ENCODE measurements around the gene DNAH6.

The DNAH6 gene

DNA sequence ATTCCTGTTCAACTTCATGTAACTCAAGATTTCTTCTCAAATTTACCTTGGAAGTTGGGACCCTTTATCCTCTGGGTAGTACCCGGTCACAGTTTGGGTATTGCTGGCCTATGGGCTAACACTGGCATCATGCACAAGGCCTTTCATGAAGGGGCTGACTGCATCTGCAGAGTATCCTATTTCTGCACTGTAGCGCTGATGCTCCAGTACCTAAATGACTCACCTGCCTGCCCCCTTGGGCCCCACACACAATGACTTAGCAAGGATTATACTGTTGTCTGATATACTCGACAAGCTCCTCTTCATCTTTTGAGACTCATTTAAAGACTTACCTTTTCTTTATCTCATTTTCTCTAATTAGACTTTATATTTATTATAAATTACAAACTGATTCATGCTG lies 39.9 kb downstream of the DNAH6 start:
- DNase-seq, result no peak
- in situ Hi-C loops (cut with MboI; ENCODE audit: low pct_unique_long_range_greater_than_20kb, low sequenced_read_pairs), result no loop called here

DNA sequence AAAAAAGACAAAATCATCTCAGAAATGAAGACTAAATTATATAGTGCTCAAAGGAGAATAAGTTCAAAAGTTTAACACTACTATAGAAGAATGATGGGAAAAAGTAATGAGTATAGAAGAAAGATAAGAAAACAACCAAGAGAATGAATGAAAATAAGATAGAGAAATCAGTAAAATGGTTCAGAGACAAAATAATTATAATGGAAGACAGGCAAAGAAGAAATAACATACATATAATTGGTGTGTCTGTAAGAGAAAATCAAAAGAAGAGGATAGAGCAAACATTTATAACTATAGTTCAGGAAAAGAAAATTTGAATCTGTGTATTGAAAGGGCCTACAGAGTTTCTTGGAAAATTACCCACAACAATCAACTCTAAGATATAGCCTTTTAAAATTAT lies 43.5 kb downstream of the DNAH6 start:
- no peak for DNase-seq
- in situ Hi-C loops (cut with MboI; ENCODE audit: low pct_unique_long_range_greater_than_20kb, low sequenced_read_pairs), result no loop called here

DNA sequence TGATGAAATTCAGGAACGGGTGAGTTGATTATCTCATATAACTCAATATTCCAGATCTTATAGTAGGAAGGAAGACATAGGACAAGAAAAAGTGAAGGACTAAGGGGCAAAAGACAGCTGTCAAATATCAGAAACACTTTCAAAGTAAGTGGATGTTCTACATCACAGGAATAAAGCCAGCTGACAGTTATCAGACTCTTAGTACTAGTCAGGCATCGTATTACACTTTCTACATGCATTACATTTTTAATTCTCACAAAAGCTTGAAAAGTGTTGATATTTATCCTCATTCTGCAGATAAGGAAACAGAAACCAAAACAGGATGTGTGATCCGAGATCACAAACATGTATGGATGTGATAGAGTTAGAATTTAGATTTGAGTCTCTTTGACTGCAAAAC lies 63.4 kb downstream of the DNAH6 start:
- in situ Hi-C loops (cut with MboI; ENCODE audit: low pct_unique_long_range_greater_than_20kb, low sequenced_read_pairs), result no loop called here
- DNase-seq, result no peak

DNA sequence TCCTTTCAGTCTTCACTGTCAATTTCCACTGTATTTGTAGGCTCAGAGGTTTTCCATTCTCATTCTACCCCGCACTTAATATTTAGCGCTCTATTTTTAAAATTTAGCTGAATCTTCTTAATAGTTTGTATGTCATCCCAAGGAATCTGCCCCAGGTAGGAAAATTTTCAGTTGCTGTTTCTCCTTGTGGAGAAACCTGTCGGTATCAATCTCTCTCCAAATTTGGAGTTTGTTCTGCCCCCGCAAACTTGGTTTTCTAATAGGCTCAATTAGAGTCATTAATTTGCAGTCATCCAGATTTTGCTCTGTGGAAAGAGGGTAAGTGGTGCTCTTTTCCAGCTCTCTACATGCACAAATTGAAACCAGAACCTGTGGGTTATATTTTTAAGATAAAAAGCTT lies 87.6 kb downstream of the DNAH6 start:
- in situ Hi-C loops (cut with MboI; ENCODE audit: low pct_unique_long_range_greater_than_20kb, low sequenced_read_pairs), result no loop called here
- DNase-seq, result no peak

DNA sequence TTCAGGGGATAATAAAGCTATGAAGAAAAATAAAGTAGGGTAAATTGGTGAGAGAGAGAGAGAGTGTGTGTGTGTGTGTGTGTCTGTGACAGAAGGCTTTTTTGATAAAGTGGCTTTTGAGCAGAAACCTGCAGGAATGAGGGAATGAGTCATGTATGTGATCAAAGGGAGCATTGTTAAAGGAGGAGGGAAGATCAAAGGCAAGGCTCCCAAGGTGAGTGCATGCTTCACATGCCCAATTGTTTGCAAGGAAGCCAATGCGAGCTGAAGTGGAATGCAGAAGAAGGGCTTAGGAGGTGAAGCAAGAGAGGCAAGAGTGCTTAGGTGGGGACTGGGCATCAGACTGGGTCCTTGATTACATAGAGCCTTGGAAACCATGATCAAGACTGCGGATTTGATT lies 96.8 kb downstream of the DNAH6 start:
- in situ Hi-C loops (cut with MboI; ENCODE audit: low pct_unique_long_range_greater_than_20kb, low sequenced_read_pairs), result no loop called here
- DNase-seq, result no peak

DNA sequence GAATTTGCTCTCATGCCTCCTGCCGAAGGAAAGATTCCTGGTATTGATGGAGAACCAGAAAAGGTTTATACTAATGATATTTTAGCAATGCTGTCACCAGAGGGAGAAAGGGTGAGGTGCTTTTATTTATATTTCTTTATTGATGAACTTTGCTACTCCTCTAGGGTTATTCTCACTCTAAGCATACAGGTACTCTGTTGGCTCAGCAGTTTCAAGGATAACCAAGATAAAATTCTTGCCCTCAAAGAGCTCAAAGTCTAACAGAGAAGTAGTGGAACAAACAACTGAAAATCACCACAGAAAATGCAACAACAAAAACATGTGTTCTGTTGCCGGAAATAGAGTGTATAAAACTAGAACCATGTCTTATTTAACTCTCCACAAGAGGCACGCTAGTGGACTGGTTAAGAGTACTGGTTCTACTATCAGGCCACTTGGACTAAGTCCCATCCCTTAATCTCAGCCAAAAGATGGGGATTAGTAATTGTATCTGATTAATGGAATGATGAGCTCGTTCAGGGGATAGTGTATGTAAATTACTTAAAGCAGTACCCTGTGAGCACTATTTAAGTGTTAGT lies 103.6 kb downstream of the DNAH6 start:
- in situ Hi-C loops (cut with MboI; ENCODE audit: low pct_unique_long_range_greater_than_20kb, low sequenced_read_pairs), result no loop called here
- no peak for DNase-seq

DNA sequence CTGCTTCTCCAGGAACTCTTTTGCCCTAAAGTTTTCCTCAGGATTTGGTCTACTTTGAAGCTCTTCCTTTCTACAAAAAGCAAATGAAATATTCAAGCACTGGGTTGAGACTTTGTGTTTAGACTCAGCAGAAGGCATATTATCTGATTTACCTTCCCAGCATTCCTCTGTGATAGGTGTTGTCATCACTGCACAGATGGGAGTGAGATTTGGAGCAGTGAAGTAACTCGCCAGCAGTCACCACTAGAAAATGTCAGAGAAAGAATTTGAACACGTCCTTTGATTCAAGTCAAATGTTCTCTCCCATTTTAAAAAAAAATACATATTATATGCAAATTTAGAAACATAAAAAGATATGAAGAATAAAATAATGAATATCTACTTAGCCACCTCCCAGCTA lies 112.2 kb downstream of the DNAH6 start:
- DNase-seq, result no peak
- in situ Hi-C loops (cut with MboI; ENCODE audit: low pct_unique_long_range_greater_than_20kb, low sequenced_read_pairs), result no loop called here

DNA sequence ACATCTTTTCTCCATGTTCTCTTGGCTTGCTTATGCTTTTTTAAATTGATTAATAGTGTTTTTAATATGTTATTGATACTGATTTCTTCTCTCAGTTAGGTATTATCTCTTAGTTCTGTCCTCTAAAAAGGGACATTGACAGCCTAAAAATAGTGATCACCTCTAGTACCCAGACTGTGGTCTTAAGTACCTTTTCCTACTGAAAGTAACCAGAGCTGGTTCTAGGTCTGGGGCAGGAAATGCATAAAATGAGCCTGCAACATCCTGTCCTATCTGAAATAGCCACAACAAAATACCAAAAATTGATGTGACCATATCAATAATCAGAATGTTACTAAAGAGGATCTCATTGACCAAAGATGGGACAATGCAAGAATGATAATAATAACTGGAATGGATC lies 113.3 kb downstream of the DNAH6 start:
- in situ Hi-C loops (cut with MboI; ENCODE audit: low pct_unique_long_range_greater_than_20kb, low sequenced_read_pairs), result no loop called here
- DNase-seq, result no peak

DNA sequence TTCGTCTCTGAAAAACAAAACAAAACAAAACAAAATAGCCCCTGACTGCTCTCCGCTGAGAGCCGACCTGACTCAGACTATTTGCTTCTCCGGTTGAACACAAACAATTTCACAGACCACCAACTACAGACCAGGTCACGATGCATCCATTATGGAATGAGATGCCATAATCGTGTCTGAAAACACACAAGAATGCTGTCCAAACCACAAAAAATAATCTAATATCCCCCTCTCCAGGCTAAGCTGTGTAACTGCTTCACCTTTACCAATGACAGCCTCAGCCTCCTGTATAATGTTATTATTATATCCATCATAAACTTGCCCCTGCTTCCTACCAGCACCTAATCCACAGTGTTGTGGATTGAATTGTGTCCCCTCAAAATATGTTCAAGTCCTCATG lies 114.7 kb downstream of the DNAH6 start:
- in situ Hi-C loops (cut with MboI; ENCODE audit: low pct_unique_long_range_greater_than_20kb, low sequenced_read_pairs), result no loop called here
- DNase-seq, result peak; percentile 57

DNA sequence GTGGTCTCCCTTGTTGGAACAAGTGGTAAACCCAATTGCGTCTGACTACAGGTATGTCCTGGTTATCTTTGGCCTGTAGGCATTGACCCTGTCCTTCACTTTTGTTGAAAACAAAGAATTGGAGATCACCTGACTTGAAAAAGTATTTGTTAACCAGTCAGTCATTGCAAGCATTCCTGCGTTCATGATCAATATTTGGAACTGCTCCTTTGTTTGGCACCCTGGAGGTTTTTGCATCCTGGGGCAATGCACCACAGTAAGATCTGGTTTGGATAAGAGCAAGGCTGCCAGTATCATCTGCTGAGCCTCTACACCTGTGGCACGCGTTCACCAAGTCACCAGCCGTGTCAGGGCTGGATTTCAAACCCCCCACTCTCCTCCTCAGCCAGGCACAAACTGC lies 115.7 kb downstream of the DNAH6 start:
- DNase-seq, result no peak
- in situ Hi-C loops (cut with MboI; ENCODE audit: low pct_unique_long_range_greater_than_20kb, low sequenced_read_pairs), result no loop called here

DNA sequence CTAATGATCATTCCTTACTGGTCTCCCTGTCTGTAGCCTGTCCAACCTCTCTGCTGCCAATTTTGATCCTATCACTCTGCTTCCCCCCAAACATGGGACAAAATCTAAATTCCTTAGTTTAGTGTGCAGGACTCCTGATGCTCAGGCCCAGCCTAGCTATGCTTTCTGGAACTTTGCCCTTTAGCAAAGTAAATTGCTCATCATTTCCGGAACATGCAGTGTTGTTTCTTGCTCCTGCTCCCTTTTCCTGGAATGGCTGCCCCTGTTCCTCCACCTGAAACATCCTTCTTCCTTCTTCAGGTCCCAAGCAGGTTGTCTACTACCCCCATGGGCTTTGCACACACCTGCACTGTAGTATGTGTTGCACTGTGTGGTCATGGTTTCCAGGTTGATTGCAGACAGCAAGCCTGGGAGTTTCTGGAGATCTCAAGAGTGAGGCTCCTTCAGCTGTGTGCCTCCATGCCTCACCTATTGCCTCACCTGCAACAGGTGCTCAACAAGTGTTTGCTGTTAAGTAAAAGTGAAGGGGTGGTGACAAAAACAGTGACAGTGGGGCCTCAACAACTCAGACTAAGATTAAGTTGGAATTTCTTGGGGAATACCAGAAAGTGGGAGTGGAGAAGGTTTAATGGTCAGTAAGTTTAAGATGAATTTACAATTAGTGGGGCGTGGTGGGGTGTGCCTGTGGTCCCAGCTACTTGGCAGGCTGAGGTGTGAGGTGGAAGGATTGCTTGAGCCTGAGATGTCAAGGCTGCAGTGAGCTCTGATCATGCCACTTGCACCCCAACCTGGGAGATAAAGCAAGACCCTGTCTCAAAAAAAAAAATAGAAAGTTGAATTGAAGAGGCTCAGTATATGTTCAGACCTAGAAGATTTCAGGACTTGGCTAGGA lies 120.0 kb downstream of the DNAH6 start:
- in situ Hi-C loops (cut with MboI; ENCODE audit: low pct_unique_long_range_greater_than_20kb, low sequenced_read_pairs), result no loop called here
- no peak for DNase-seq

DNA sequence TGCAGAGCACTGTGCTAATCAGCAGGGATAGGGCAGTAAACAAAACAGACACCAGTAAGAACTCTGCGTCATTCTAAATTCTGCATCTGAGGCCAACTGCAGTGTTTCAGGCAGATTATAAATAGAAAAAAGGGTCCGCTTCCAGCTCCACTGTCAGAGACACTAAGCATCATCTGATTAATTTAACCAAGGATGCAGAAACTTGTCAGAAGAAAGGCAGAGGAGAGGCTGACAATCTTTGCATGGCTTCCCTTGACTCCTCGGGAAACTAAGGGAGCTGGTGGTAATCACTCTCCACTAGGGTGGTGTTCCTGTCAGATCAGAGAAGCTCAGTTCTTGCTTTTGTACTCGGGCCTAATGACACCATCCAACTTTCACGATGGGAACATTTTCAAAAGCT lies 123.5 kb downstream of the DNAH6 start:
- in situ Hi-C loops (cut with MboI; ENCODE audit: low pct_unique_long_range_greater_than_20kb, low sequenced_read_pairs), result no loop called here
- DNase-seq, result no peak

DNA sequence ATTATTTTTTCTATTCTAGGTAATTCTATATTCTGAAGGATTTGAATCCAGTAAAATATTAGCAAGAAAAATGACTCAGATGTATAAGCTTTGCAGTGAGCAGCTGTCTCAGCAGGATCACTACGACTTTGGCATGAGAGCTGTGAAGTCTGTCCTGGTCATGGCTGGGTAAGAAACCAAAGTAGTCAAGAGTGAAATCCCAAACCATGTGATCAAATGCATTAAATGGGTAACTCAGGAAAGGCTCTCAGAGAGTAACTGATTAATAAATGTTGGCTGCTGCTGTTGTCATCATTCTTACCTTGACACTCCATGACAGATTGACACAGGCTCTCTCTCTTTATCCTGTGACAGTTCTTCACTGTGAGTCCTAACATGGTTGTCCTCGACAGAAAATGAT lies 124.1 kb downstream of the DNAH6 start:
- in situ Hi-C loops (cut with MboI; ENCODE audit: low pct_unique_long_range_greater_than_20kb, low sequenced_read_pairs), result no loop called here
- no peak for DNase-seq

DNA sequence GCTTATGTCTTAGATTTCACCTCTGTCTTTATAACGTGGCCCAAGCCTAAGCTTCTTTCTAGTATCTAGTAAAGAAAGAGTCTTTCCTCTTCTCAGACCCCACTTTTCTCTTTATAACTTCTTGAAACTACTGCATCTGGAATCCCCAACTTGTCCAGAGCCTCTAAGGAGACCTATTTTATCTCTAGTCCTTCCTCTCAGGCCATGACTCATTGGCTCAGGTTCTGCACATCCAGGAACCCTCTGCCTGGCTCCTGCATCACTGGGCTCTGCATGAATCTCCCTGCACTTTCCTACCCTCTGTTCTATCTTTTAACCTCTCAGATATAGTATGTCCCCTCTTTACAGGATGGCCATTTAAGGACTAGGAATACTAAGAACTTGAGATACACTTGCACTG lies 124.7 kb downstream of the DNAH6 start:
- DNase-seq, result no peak
- in situ Hi-C loops (cut with MboI; ENCODE audit: low pct_unique_long_range_greater_than_20kb, low sequenced_read_pairs), result no loop called here

DNA sequence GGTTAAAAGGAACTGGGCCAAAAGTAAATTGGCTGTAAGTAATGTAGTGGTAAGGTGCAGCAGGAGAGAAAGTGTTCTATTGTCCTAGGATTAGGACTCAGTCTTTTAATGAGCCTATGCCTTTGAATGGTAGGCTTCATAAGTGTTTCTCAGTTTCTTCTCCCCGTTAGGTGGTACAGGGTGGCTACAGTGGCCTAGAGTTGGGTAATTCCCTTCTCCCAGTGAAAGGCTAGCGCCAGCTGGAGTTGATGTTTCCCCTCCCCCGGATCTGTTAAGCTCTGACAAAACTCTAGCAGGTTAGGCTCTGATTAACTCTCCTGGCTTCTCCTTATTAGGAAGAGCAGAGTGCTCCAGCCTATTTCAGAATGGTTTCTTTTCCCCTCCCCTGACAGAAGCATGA lies 127.7 kb downstream of the DNAH6 start:
- in situ Hi-C loops (cut with MboI; ENCODE audit: low pct_unique_long_range_greater_than_20kb, low sequenced_read_pairs), result no loop called here
- no peak for DNase-seq

DNA sequence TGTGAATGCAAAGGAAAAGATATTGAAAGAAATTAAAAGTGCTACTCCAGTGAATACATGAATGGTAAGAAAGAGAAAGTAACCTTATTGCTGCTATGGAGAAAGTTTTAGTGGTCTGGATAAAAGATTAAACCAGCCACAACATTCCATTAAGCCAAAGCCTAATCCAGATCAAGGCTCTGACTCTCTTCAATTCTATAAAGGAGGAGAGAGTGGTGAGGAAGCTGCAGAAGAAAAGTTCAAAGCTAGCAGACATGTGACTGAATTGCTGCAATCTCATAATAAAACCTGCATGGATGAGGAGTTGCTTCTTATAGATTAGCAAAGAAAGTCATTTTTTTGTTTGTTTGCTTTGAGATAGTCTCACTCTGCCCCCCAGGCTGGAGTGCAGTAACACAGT lies 130.2 kb downstream of the DNAH6 start:
- DNase-seq, result no peak
- in situ Hi-C loops (cut with MboI; ENCODE audit: low pct_unique_long_range_greater_than_20kb, low sequenced_read_pairs), result no loop called here

DNA sequence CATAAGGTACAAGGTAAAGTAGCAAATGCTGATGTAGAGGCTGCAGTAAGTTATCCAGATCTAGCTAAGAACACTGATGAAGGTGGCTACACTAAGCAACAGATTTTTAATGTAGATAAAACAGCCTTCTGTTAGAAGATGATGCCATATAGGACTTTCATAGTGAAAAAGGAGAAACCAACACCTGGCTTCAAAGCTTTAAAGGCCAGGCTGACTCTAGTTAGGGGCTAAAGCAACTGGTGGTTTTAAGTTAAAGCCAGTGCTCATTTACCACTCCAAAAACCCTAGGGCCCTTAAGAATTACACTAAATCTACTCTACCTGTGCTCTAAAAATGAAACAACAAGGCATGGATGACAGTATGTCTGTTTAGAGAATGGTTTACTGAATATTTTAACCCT lies 131.0 kb downstream of the DNAH6 start:
- in situ Hi-C loops (cut with MboI; ENCODE audit: low pct_unique_long_range_greater_than_20kb, low sequenced_read_pairs), result no loop called here
- DNase-seq, result no peak

DNA sequence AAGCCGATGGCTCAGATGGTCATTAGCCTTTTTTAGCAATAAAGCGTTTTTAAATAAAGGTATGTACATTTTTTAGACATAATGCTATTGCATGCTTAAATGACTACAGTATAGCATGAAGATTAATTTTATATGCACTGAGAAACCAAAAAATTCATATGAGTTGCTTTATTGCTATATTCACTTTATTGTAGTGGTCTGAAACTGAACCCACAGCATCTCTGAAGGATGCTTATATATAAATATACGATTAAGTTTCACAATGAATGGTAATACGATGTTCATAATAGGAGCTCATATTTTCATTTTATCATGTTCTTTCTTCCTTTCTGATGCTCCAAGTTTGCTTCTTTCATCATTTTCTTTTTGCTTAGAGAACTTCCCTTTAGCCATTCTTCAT lies 132.8 kb downstream of the DNAH6 start:
- in situ Hi-C loops (cut with MboI; ENCODE audit: low pct_unique_long_range_greater_than_20kb, low sequenced_read_pairs), result no loop called here
- DNase-seq, result no peak

DNA sequence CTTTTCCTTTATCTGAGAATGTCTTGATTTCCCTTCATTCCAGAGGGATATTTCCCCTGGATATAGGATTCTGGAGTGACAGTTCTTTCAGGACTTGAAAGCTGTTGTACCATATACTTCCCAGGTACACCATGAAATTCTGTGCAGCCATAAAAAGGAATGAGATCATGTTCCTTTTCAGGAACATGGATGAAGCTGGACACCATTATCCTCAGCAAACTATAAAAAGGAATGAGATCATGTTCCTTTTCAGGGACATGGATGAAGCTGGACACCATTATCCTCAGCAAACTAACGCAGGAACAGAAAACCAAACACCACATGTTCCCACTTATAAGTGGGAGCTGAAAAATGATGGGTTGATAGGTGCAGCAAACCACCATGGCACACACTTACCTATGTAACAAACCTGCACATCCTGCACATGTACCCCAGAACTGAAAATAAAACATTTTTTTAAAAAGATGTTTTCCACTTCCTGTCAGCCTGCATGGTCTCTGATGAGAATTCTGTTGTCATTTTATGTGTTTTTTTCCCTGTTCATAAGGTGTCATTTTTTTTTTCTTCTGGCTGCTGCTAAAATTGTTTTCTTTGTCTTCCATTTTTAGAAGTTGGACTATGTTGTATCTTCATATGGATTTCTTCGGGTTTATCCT lies 133.3 kb downstream of the DNAH6 start:
- in situ Hi-C loops (cut with MboI; ENCODE audit: low pct_unique_long_range_greater_than_20kb, low sequenced_read_pairs), result no loop called here
- no peak for DNase-seq

DNA sequence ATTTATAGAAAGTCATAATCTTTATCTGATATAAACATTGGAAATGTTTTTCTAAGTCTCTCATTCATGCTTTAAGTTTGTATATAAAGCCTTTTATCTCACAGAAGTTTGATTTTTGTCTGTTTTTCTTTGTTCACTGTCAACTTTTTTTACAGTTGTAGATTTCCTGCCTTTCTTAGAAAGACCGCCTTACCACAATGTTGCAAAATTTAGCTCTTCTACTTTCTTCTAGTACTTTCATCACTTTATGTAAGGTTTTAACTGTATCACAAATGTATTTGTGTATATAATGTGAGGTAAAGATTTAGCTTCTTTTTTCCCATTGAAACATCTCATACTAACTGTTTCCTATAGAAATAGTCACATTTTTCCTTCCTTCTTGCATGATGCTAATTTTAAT lies 136.1 kb downstream of the DNAH6 start:
- in situ Hi-C loops (cut with MboI; ENCODE audit: low pct_unique_long_range_greater_than_20kb, low sequenced_read_pairs), result no loop called here

DNA sequence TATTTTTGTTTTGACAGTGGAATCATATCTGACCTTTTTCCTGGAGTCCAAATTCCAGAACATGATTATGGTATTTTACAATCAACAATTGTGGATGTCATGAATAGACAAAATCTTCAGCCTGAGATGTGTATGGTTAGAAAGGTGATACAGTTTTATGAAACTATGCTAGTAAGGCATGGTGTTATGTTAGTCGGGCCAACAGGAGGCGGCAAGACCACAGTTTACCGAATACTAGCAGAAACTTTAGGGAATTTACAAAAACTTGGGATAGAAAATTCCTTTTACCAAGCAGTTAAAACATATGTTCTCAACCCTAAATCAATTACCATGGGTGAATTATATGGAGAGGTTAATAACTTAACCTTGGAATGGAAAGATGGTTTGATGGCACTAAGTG lies 137.0 kb downstream of the DNAH6 start:
- in situ Hi-C loops (cut with MboI; ENCODE audit: low pct_unique_long_range_greater_than_20kb, low sequenced_read_pairs), result no loop called here
- no peak for DNase-seq

More for the DNA sequence above, 136.1 kb downstream of the DNAH6 start:
- no peak for DNase-seq

Measured in KBM-7 (cell line).